SK-N-SH (cell line): ENCODE data around the gene ASIC2.

Source experiments
- CHD2 ChIP-seq: fragments of 150-350 bp; IDR thresholded peaks from 2 replicates; pipeline ENCODE4 v1.6.1; 2018; ENCODE audit warnings: low read length; ENCODE audit not compliant: partially characterized antibody
- EP300 ChIP-seq, 2 experiments: IDR thresholded peaks; 2 replicates each; pipeline versions ENCODE4 v1.4.0 to v1.6.1; 2012; ENCODE audit warnings: borderline replicate concordance in 1 of 2, low read depth in 1 of 2, low read length in 1 of 2
- EZH2phosphoT487 ChIP-seq: fragments of 200-600 bp; sonication (generic); IDR thresholded peaks from 2 replicates; pipeline ENCODE4 v1.6.1; 2017; ENCODE audit warnings: low read depth, mixed run types, mild to moderate bottlenecking, antibody characterized with exemption, moderate library complexity, borderline replicate concordance
- POLR2AphosphoS5 ChIP-seq: IDR thresholded peaks from 2 replicates; pipeline ENCODE4 v1.6.1; 2012; ENCODE audit warnings: low read depth, low read length
- RAD21 ChIP-seq: IDR thresholded peaks from 2 replicates; pipeline ENCODE4 v1.6.1; 2012; ENCODE audit warnings: mild to moderate bottlenecking, low read length
- SIN3A ChIP-seq: IDR thresholded peaks from 2 replicates; pipeline ENCODE4 v1.6.1; 2012; ENCODE audit warnings: low read depth, mild to moderate bottlenecking, low read length, moderate library complexity, borderline replicate concordance
- YY1 ChIP-seq: IDR thresholded peaks from 2 replicates; pipeline ENCODE4 v1.4.0; 2012; ENCODE audit warnings: low read depth, mild to moderate bottlenecking
- TF ChIP-seq, protein P1 (sequence below): fragments of 200-600 bp; sonication (generic); IDR thresholded peaks from 2 replicates; pipeline ENCODE4 v1.6.1; 2017; ENCODE audit warnings: antibody characterized with exemption, mild to moderate bottlenecking, moderate library complexity
- TF ChIP-seq, protein P2 (sequence below): IDR thresholded peaks from 2 replicates; pipeline ENCODE4 v1.4.0; 2012; ENCODE audit warnings: low read depth, borderline replicate concordance
- TF ChIP-seq, protein P3 (sequence below): IDR thresholded peaks from 2 replicates; pipeline ENCODE4; 2012
- TF ChIP-seq, protein P4 (sequence below): IDR thresholded peaks from 2 replicates; pipeline ENCODE4 v1.4.0; 2012; ENCODE audit warnings: low read depth
- TF ChIP-seq, protein P5 (sequence below): IDR thresholded peaks from 2 replicates; pipeline ENCODE4 v1.6.1; 2012; ENCODE audit warnings: mild to moderate bottlenecking, low read depth, low read length, moderate library complexity

DNA sequence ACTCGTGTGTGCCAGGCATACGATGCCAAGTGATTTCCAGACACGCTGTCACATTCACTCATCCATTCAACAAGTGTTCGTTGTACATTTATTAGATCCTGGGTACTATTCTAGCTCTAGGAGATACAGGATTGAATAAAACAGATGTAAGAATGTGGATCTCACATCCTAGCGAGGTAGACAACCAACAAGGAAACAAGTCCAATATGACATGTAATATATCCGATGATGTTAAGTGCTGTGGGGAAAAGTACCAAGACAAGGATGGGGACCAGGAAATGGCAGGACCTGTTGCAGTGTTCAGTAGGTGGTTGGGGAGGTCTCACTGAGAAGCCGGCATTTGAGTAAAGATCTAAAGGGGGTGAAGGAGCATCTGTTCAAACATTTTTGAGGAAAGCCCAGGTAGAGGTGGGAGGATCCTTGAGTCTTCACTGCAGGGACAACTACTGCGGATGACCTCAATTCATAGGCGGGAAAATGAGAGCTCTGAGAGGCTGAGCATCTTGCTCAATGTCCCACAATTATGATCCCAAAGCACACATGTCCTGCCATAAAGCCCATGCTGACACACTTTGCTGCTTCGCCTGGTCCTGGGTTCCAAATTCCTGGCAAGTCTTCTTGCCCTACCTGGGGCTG is 129.4 kb downstream of the ASIC2 start:
- TF ChIP-seq, protein P1, sequence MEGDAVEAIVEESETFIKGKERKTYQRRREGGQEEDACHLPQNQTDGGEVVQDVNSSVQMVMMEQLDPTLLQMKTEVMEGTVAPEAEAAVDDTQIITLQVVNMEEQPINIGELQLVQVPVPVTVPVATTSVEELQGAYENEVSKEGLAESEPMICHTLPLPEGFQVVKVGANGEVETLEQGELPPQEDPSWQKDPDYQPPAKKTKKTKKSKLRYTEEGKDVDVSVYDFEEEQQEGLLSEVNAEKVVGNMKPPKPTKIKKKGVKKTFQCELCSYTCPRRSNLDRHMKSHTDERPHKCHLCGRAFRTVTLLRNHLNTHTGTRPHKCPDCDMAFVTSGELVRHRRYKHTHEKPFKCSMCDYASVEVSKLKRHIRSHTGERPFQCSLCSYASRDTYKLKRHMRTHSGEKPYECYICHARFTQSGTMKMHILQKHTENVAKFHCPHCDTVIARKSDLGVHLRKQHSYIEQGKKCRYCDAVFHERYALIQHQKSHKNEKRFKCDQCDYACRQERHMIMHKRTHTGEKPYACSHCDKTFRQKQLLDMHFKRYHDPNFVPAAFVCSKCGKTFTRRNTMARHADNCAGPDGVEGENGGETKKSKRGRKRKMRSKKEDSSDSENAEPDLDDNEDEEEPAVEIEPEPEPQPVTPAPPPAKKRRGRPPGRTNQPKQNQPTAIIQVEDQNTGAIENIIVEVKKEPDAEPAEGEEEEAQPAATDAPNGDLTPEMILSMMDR = no peak
- TF ChIP-seq, protein P2, sequence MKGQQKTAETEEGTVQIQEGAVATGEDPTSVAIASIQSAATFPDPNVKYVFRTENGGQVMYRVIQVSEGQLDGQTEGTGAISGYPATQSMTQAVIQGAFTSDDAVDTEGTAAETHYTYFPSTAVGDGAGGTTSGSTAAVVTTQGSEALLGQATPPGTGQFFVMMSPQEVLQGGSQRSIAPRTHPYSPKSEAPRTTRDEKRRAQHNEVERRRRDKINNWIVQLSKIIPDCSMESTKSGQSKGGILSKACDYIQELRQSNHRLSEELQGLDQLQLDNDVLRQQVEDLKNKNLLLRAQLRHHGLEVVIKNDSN = no peak
- TF ChIP-seq YY1 (no peak), SIN3A (no peak), EP300 (IDR thresholded peaks at IDR 0.05; ENCODE audit: borderline replicate concordance in 1 of 2, low read depth in 1 of 2, low read length in 1 of 2) (no peak), POLR2AphosphoS5 (no peak), EZH2phosphoT487 (no peak), CHD2 (no peak), RAD21 (no peak)
- TF ChIP-seq, protein P3, sequence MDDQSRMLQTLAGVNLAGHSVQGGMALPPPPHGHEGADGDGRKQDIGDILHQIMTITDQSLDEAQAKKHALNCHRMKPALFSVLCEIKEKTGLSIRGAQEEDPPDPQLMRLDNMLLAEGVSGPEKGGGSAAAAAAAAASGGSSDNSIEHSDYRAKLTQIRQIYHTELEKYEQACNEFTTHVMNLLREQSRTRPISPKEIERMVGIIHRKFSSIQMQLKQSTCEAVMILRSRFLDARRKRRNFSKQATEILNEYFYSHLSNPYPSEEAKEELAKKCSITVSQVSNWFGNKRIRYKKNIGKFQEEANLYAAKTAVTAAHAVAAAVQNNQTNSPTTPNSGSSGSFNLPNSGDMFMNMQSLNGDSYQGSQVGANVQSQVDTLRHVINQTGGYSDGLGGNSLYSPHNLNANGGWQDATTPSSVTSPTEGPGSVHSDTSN = no peak
- TF ChIP-seq, protein P4, sequence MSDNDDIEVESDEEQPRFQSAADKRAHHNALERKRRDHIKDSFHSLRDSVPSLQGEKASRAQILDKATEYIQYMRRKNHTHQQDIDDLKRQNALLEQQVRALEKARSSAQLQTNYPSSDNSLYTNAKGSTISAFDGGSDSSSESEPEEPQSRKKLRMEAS = no peak
- TF ChIP-seq, protein P5, sequence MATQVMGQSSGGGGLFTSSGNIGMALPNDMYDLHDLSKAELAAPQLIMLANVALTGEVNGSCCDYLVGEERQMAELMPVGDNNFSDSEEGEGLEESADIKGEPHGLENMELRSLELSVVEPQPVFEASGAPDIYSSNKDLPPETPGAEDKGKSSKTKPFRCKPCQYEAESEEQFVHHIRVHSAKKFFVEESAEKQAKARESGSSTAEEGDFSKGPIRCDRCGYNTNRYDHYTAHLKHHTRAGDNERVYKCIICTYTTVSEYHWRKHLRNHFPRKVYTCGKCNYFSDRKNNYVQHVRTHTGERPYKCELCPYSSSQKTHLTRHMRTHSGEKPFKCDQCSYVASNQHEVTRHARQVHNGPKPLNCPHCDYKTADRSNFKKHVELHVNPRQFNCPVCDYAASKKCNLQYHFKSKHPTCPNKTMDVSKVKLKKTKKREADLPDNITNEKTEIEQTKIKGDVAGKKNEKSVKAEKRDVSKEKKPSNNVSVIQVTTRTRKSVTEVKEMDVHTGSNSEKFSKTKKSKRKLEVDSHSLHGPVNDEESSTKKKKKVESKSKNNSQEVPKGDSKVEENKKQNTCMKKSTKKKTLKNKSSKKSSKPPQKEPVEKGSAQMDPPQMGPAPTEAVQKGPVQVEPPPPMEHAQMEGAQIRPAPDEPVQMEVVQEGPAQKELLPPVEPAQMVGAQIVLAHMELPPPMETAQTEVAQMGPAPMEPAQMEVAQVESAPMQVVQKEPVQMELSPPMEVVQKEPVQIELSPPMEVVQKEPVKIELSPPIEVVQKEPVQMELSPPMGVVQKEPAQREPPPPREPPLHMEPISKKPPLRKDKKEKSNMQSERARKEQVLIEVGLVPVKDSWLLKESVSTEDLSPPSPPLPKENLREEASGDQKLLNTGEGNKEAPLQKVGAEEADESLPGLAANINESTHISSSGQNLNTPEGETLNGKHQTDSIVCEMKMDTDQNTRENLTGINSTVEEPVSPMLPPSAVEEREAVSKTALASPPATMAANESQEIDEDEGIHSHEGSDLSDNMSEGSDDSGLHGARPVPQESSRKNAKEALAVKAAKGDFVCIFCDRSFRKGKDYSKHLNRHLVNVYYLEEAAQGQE = no peak
